HepG2 (cell line): ENCODE measurements around the gene PEAK3. TPM values are rescaled to one million over a fixed set of nuclear protein-coding genes. Genes with fewer than 3 reads are reported as not detected.

Experiments
- CBFB ChIP-seq: sonication (generic); formaldehyde crosslinking; IDR thresholded peaks from 2 replicates; pipeline ENCODE4 v1.4.0; 2020; ENCODE audit warnings: missing genetic modification reagents
- CENPX ChIP-seq: sonication (generic); formaldehyde crosslinking; IDR thresholded peaks from 2 replicates; pipeline ENCODE4 v1.9.0; 2021; ENCODE audit warnings: mild to moderate bottlenecking, missing genetic modification reagents, moderate library complexity
- EED ChIP-seq: sonication (generic); formaldehyde crosslinking; IDR thresholded peaks from 2 replicates; pipeline ENCODE4 v1.5.0; 2020; ENCODE audit warnings: mild to moderate bottlenecking, missing genetic modification reagents
- EZH2 ChIP-seq: conservative IDR thresholded peaks from 2 replicates; pipeline ENCODE4 v1.6.1; 2012; ENCODE audit warnings: mild to moderate bottlenecking, low read depth, low read length, moderate library complexity
- GPN1 ChIP-seq: sonication (generic); formaldehyde crosslinking; IDR thresholded peaks from 2 replicates; pipeline ENCODE4 v1.5.1; 2020; ENCODE audit warnings: missing genetic modification reagents, borderline replicate concordance
- HOXD1 ChIP-seq: sonication (generic); formaldehyde crosslinking; IDR thresholded peaks from 2 replicates; pipeline ENCODE4 v1.5.0; 2020; ENCODE audit warnings: missing genetic modification reagents
- KDM5A ChIP-seq: fragments of 200-600 bp; sonication (generic); IDR thresholded peaks from 2 replicates; pipeline ENCODE4 v1.7.0; 2018; ENCODE audit warnings: antibody characterized with exemption, mild to moderate bottlenecking, low read length, borderline replicate concordance
- MED13 ChIP-seq: sonication (generic); formaldehyde crosslinking; IDR thresholded peaks from 2 replicates; pipeline ENCODE4 v1.5.0; 2020; ENCODE audit warnings: missing genetic modification reagents
- MXD3 ChIP-seq: IDR thresholded peaks from 2 replicates; pipeline ENCODE4 v1.6.1; 2016; ENCODE audit warnings: mild to moderate bottlenecking, missing biosample characterization, missing genetic modification reagents
- NONO ChIP-seq, 2 experiments: fragments of 450-650 bp in 1 of 2; sonication (generic) in 1 of 2; formaldehyde crosslinking in 1 of 2; IDR thresholded peaks in 1 of 2; conservative IDR thresholded peaks in 1 of 2; 2 replicates each; pipeline versions ENCODE4 v1.6.1 to v1.8.0; 2017 to 2022; ENCODE audit warnings: mild to moderate bottlenecking in 1 of 2, missing genetic modification reagents in 1 of 2, moderate library complexity in 1 of 2
- PRDM15 ChIP-seq: sonication (generic); formaldehyde crosslinking; IDR thresholded peaks from 2 replicates; pipeline ENCODE4 v1.4.0; 2020; ENCODE audit warnings: missing genetic modification reagents
- TEF ChIP-seq: sonication (generic); formaldehyde crosslinking; IDR thresholded peaks from 2 replicates; pipeline ENCODE4 v1.5.0; 2020; ENCODE audit warnings: missing genetic modification reagents
- YEATS4 ChIP-seq: sonication (generic); formaldehyde crosslinking; IDR thresholded peaks from 2 replicates; pipeline ENCODE4 v1.4.0; 2020; ENCODE audit warnings: missing genetic modification reagents, borderline replicate concordance
- ZFP37 ChIP-seq: sonication (generic); formaldehyde crosslinking; IDR thresholded peaks from 2 replicates; pipeline ENCODE4 v1.4.0; 2020; ENCODE audit warnings: missing genetic modification reagents, borderline replicate concordance
- ZNF253 ChIP-seq: sonication (generic); formaldehyde crosslinking; IDR thresholded peaks from 2 replicates; pipeline ENCODE4 v1.8.0; 2022; ENCODE audit warnings: mild to moderate bottlenecking, missing genetic modification reagents, borderline replicate concordance
- ZNF335 ChIP-seq: sonication (generic); formaldehyde crosslinking; IDR thresholded peaks from 2 replicates; pipeline ENCODE4 v1.4.0; 2020; ENCODE audit warnings: missing genetic modification reagents
- ZNF430 ChIP-seq: sonication (generic); formaldehyde crosslinking; IDR thresholded peaks from 2 replicates; pipeline ENCODE4 v1.9.0; 2021; ENCODE audit warnings: mild to moderate bottlenecking, missing genetic modification reagents
- ZNF44 ChIP-seq: sonication (generic); formaldehyde crosslinking; IDR thresholded peaks from 2 replicates; pipeline ENCODE4 v1.5.1; 2020; ENCODE audit warnings: mild to moderate bottlenecking, missing genetic modification reagents
- ZNF460 ChIP-seq: sonication (generic); formaldehyde crosslinking; IDR thresholded peaks from 2 replicates; pipeline ENCODE4 v1.5.1; 2020; ENCODE audit warnings: missing genetic modification reagents, mild to moderate bottlenecking, borderline replicate concordance
- ZNF512B ChIP-seq: sonication (generic); formaldehyde crosslinking; IDR thresholded peaks from 2 replicates; pipeline ENCODE4 v1.5.1; 2020; ENCODE audit warnings: missing genetic modification reagents, mild to moderate bottlenecking, borderline replicate concordance
- ZNF549 ChIP-seq: sonication (generic); formaldehyde crosslinking; IDR thresholded peaks from 2 replicates; pipeline ENCODE4 v1.5.0; 2020; ENCODE audit warnings: missing genetic modification reagents
- ZNF644 ChIP-seq: IDR thresholded peaks from 2 replicates; pipeline ENCODE4 v1.6.1; 2016; ENCODE audit warnings: low read depth
- ZNF713 ChIP-seq: sonication (generic); formaldehyde crosslinking; IDR thresholded peaks from 2 replicates; pipeline ENCODE4 v1.4.0; 2020; ENCODE audit warnings: mild to moderate bottlenecking, missing genetic modification reagents
- polyA plus RNA-seq, 8 experiments: library from polyadenylated mRNA; depleted of rRNA in 3 of 8; stranded (reverse) in 7 of 8; unstranded in 1 of 8; fragments of >200 nt; fragmentation: Illumina TruSeq in 4 of 8; extraction: Trizol in 4 of 8; gene quantifications; 2 replicates each; pipeline versions ENCODE4 v1.2.1 to v1.2.3, GENCODE V29; 2011 to 2016; ENCODE audit warnings: low read depth in 4 of 8, missing spikeins in 1 of 8, mixed read lengths in 1 of 8; ENCODE audit not compliant: insufficient read depth in 1 of 8
- total RNA-seq, 5 experiments: library from RNA; depleted of rRNA; stranded (reverse); fragments of >200 nt; fragmentation: Illumina TruSeq; extraction: Trizol; gene quantifications; 2 replicates each; pipeline ENCODE4 v1.2.3, GENCODE V29; 2016; ENCODE audit warnings: low read depth in 1 of 5

Gene PEAK3
- total and polyA plus RNA-seq, 2 of the 13 experiments (the other 11 are each of a cell fraction or from before 2014, with no cell fraction given): not detected

GRCh38 chr19:2288338-2288817 lies 6.4 kb upstream of the PEAK3 start (continued):
- TF ChIP-seq TEF (CRISPR knock-in tag) (no peak), ZFP37 (CRISPR knock-in tag) (no peak), EZH2 (no peak), ZNF460 (CRISPR knock-in tag) (no peak), YEATS4 (CRISPR knock-in tag) (peak; percentile 58; the same call in 1 of the 2 replicates), MED13 (CRISPR knock-in tag) (no peak), CENPX (CRISPR knock-in tag) (no peak), NONO (IDR thresholded peaks at IDR 0.05) (no peak), NONO (CRISPR knock-in tag; conservative IDR thresholded peaks at IDR 0.05) (peak; percentile 64), EED (peak; percentile 63; the same call in 1 of the 2 replicates), GPN1 (no peak), PRDM15 (no peak), ZNF335 (CRISPR knock-in tag) (no peak), MXD3 (CRISPR knock-in tag) (no peak), ZNF44 (CRISPR knock-in tag) (no peak), ZNF253 (no peak), ZNF644 (CRISPR knock-in tag) (no peak), ZNF549 (no peak), HOXD1 (CRISPR knock-in tag) (0 out of 2 replicates have a peak, but pooled peaks have one; percentile 28), CBFB (CRISPR knock-in tag) (no peak), ZNF512B (CRISPR knock-in tag) (peak; percentile 43; the same call in 1 of the 2 replicates), ZNF713 (CRISPR knock-in tag) (no peak), ZNF430 (CRISPR knock-in tag) (peak; percentile 80), KDM5A (no peak)
